ENCODE data around the gene LYAR. TPM values are rescaled to one million over a fixed set of nuclear protein-coding genes. Genes with fewer than 3 reads are reported as not detected.

The LYAR gene
- total RNA-seq, 2 donors from 2014 or later, result 7.3 to 20.7 TPM

DNA sequence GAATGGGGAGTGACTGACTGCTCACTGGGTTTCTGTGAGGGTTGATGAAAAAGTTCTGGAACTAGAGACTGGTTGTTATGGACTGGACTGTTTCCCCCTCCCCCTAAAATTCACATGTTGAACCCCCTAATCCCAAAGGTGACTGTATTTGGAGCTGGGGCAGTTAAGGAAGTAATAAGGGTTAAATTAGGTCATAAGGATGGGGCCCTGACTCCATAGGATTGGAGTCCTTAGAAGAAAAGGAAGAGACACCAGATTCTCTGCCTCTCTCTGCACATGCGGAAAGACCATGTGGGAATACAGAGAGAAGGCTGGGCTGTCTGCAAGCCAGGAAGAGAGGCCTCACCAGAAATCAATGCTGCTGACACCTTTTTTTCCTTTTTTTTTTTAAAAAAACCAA, 38.3 kb upstream of the LYAR start:
- no peaks in the 10 kb centered on the region for H3K27me3 ChIP-seq (replicated peaks; ENCODE audit: insufficient read depth)
- TF ChIP-seq, protein P1, sequence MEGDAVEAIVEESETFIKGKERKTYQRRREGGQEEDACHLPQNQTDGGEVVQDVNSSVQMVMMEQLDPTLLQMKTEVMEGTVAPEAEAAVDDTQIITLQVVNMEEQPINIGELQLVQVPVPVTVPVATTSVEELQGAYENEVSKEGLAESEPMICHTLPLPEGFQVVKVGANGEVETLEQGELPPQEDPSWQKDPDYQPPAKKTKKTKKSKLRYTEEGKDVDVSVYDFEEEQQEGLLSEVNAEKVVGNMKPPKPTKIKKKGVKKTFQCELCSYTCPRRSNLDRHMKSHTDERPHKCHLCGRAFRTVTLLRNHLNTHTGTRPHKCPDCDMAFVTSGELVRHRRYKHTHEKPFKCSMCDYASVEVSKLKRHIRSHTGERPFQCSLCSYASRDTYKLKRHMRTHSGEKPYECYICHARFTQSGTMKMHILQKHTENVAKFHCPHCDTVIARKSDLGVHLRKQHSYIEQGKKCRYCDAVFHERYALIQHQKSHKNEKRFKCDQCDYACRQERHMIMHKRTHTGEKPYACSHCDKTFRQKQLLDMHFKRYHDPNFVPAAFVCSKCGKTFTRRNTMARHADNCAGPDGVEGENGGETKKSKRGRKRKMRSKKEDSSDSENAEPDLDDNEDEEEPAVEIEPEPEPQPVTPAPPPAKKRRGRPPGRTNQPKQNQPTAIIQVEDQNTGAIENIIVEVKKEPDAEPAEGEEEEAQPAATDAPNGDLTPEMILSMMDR (IDR thresholded peaks at IDR 0.05), result no peak
- no peak overlapping the region for H3K4me3 ChIP-seq
- no peak overlapping the region for H3K27ac ChIP-seq
- H3K4me1 ChIP-seq (ENCODE audit: control insufficient read depth in 1 of 2, low read depth in 2 of 2), result no peaks in the 10 kb centered on the region
- DNase-seq (ENCODE audit: low spot score) (no peak), ATAC-seq (ENCODE audit: insufficient number of reproducible peaks, low FRiP score, low read depth) (no peak)
- H3K36me3 ChIP-seq, result no peaks in the 10 kb centered on the region
- H3K9me3 ChIP-seq, result no peaks in the 10 kb centered on the region

DNA sequence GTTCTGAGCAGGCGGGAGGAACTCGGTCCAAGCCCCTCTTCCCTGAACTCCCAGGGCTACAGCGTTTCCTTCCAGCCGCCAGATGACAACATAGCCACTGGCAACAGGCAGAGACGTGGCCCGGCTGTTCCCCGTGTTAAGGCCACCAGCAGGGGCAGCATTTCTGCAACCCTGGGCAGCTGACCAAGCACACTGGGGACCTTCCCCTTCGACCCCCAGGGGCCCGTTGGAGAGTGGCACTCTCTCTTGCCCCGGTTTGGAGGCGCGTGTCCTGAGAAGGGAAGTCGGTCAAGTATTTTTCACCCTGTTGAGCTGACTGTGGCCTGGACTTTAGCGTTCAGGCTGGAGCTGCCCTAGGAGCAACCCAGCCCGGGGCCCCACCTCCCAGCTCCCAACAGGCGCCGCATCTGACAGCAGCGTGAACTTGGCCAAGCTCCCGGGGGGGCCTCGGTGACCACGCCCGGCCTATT, 37.7 kb upstream of the LYAR start:
- ATAC-seq (ENCODE audit: insufficient number of reproducible peaks, low FRiP score, low read depth) (no peak), DNase-seq (ENCODE audit: low spot score) (no peak)
- Histone ChIP-seq H3K4me1 (ENCODE audit: control insufficient read depth in 1 of 2, low read depth in 2 of 2) (no peaks in the 10 kb centered on the region), H3K9me3 (no peaks in the 10 kb centered on the region), H3K4me3 (no peak overlapping the region), H3K27me3 (replicated peaks; ENCODE audit: insufficient read depth) (no peaks in the 10 kb centered on the region), H3K27ac (no peak overlapping the region), H3K36me3 (no peaks in the 10 kb centered on the region)
- TF ChIP-seq, protein P1 (IDR thresholded peaks at IDR 0.05), result no peak

DNA sequence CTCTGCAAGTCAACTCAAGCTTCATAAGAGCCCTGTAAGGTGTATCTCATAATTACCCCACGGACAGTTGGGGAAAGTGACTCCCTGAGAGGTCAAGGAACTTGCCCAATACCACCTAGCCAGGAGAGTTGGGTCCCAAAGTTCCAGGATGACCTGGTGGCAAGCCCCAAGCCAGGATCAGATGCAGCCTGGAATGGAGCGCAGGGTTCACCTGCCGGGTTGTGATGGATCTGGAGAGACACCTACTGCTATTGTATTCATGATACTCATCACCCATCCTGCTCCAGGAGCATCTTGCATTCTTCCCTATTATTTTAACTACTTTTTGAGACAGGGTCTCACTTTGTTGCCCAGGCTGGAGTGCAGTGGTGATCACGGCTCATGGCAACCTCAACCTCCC, 36.2 kb upstream of the LYAR start:
- no peaks in the 10 kb centered on the region for H3K4me1 ChIP-seq (ENCODE audit: control insufficient read depth in 1 of 2, low read depth in 2 of 2)
- H3K27ac ChIP-seq, result no peak overlapping the region
- DNase-seq (ENCODE audit: low spot score) (no peak), ATAC-seq (ENCODE audit: insufficient number of reproducible peaks, low FRiP score, low read depth) (no peak)
- no peaks in the 10 kb centered on the region for H3K27me3 ChIP-seq (replicated peaks; ENCODE audit: insufficient read depth)
- no peak overlapping the region for H3K4me3 ChIP-seq
- peaks cover 7% of the 10 kb centered on the region for H3K36me3 ChIP-seq
- TF ChIP-seq, protein P1 (IDR thresholded peaks at IDR 0.05), result no peak
- no peaks in the 10 kb centered on the region for H3K9me3 ChIP-seq

DNA sequence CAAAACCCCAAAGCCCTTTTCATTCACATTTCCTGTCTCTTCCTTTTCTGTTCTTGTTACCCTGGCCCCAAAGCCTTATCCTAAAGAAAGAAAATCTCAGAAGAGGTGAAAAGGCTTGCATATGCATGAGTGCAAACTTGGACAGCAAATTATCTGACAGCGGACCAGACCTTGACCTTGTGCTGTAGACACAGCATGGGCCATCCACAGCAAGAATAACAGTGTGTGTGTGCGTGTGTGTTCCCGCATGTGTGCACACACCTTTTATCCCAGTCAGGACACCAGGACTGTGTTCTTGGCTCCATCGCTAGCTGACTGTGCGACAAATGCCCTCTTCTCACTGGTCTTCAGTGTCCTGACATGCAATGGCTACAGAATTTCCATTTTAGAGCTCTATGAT, 35.4 kb upstream of the LYAR start:
- Histone ChIP-seq H3K36me3 (peaks cover 15% of the 10 kb centered on the region), H3K4me1 (ENCODE audit: control insufficient read depth in 1 of 2, low read depth in 2 of 2) (no peaks in the 10 kb centered on the region), H3K4me3 (no peak overlapping the region), H3K27ac (no peak overlapping the region), H3K9me3 (no peaks in the 10 kb centered on the region), H3K27me3 (replicated peaks; ENCODE audit: insufficient read depth) (no peaks in the 10 kb centered on the region)
- DNase-seq (ENCODE audit: low spot score) (no peak), ATAC-seq (ENCODE audit: insufficient number of reproducible peaks, low FRiP score, low read depth) (no peak)
- TF ChIP-seq, protein P1 (IDR thresholded peaks at IDR 0.05), result no peak

DNA sequence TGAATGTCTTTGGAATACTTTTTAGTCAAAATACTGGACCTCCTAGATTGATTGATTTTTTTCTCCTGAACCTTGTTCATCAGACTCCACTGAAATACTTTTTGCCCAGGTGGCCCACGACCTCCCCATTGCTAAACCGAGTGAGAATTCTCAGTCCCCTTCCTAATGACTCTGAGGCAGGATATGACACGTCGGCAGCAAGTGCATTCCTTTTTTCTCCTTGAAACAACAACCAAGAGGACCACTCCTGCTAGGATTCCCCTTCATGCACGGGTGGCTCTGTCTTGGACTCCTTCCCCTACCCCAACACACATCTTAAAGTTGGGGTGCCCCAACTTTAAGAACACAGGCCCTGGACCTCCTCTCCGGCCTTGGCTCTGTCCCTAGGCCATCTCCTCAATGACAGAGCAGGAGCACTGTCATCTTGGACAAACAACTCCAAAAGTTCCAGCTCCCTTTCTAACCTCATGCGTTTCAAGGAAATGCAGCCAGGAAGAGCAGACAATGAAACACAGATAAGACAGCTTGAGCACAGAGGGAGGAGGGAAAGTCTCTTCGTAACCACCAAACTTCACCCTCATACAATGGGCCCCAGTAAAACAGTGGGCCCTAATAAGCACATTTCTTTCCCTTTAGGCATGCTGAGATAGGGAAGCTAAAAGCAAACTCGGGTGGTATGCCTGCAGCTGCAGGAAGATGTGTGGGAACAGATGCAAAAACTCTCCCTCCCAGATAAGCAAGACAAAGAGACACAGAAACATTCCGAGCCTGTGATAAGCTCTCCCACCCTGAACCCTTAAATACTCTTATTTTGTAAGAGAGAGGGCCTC, 34.0 kb upstream of the LYAR start:
- Histone ChIP-seq H3K9me3 (no peaks in the 10 kb centered on the region), H3K4me1 (ENCODE audit: control insufficient read depth in 1 of 2, low read depth in 2 of 2) (no peaks in the 10 kb centered on the region), H3K27ac (no peak overlapping the region), H3K36me3 (peaks cover 19% of the 10 kb centered on the region), H3K4me3 (no peak overlapping the region), H3K27me3 (replicated peaks; ENCODE audit: insufficient read depth) (no peaks in the 10 kb centered on the region)
- ATAC-seq (ENCODE audit: insufficient number of reproducible peaks, low FRiP score, low read depth), result no peak
- DNase-seq (ENCODE audit: low spot score), result no peak
- TF ChIP-seq, protein P1 (IDR thresholded peaks at IDR 0.05), result no peak

Measured in thoracic aorta (tissue), 2 donors.